Measurements from ENCODE around the gene FOXI2.

DNA sequence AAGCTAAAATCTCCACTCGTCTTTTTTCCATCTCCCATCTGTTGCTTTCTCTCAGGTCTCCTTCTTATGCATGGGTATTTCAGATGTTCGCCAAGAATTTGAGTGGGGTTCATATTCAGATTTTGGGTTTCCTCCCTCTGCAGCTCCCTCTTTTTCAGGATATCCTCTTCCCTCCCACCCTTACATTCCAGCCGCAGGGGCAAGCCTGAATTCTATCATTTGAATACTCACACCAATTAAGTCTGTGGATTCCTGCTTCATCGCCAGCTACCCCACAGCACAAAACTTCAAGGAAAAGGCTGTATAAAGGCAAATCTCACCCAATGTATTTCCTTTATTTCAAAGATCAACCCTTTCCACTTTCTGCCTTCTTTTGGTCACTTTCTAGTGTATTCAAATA, 41.6 kb upstream of the FOXI2 start:
- TF ChIP-seq, protein P1, sequence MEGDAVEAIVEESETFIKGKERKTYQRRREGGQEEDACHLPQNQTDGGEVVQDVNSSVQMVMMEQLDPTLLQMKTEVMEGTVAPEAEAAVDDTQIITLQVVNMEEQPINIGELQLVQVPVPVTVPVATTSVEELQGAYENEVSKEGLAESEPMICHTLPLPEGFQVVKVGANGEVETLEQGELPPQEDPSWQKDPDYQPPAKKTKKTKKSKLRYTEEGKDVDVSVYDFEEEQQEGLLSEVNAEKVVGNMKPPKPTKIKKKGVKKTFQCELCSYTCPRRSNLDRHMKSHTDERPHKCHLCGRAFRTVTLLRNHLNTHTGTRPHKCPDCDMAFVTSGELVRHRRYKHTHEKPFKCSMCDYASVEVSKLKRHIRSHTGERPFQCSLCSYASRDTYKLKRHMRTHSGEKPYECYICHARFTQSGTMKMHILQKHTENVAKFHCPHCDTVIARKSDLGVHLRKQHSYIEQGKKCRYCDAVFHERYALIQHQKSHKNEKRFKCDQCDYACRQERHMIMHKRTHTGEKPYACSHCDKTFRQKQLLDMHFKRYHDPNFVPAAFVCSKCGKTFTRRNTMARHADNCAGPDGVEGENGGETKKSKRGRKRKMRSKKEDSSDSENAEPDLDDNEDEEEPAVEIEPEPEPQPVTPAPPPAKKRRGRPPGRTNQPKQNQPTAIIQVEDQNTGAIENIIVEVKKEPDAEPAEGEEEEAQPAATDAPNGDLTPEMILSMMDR (IDR thresholded peaks at IDR 0.05) = no peak
- no peak for TF ChIP-seq EZH2 (IDR thresholded peaks at IDR 0.05)

All from neural progenitor cell (in vitro differentiated cells).